K562 (cell line): Measurements from ENCODE around the gene P4HTM. TPM values are rescaled to one million over a fixed set of nuclear protein-coding genes. Genes with fewer than 3 reads are reported as not detected.
A peak's percentile ranks its signal among the peaks of the same experiment; 100 is the strongest.

ENCODE experiments used
- AFF1 ChIP-seq, 2 experiments: fragments of 450-650 bp; IDR thresholded peaks; 2 replicates each; pipeline ENCODE4 v1.6.1; 2018; ENCODE audit warnings: mild to moderate bottlenecking in 2 of 2, low read depth in 1 of 2; ENCODE audit not compliant: partially characterized antibody in 2 of 2
- BRF2 ChIP-seq: IDR thresholded peaks from 3 replicates; pipeline ENCODE4 v1.6.1; 2011; ENCODE audit warnings: borderline replicate concordance, mild to moderate bottlenecking; ENCODE audit not compliant: insufficient read length, insufficient read depth
- CEBPB ChIP-seq: fragments of 450-650 bp; IDR thresholded peaks from 2 replicates; pipeline ENCODE4 v1.6.1; 2016; ENCODE audit warnings: missing genetic modification characterization, missing compliant biosample characterization
- EGR1 ChIP-seq: fragments of 450-650 bp; conservative IDR thresholded peaks from 2 replicates; pipeline ENCODE4 v1.6.1; 2017; ENCODE audit warnings: mild to moderate bottlenecking
- GATA2 ChIP-seq: sonication (generic); formaldehyde crosslinking; IDR thresholded peaks from 2 replicates; pipeline ENCODE4 v1.4.0; 2020; ENCODE audit warnings: mild to moderate bottlenecking, missing genetic modification reagents
- HCFC1 ChIP-seq: IDR thresholded peaks from 2 replicates; pipeline ENCODE4 v1.6.1; 2012; ENCODE audit warnings: low read depth, low read length, improper control_type of control experiment
- HDAC2 ChIP-seq: fragments of 450-650 bp; IDR thresholded peaks from 2 replicates; pipeline ENCODE4 v1.6.1; 2016; ENCODE audit warnings: mild to moderate bottlenecking
- KDM2B ChIP-seq: fragments of 250-450 bp; sonication (Bioruptor Pico); IDR thresholded peaks from 2 replicates; pipeline ENCODE4 v1.8.0; 2021; ENCODE audit warnings: mild to moderate bottlenecking, moderate library complexity
- NCOA1 ChIP-seq: fragments of 450-650 bp; IDR thresholded peaks from 2 replicates; pipeline ENCODE4 v1.6.1; 2016; ENCODE audit warnings: low read depth
- NFIC ChIP-seq: fragments of 450-650 bp; IDR thresholded peaks from 2 replicates; pipeline ENCODE4 v1.6.1; 2017; ENCODE audit warnings: mild to moderate bottlenecking, inconsistent platforms
- PCBP1 ChIP-seq: fragments of 200-400 bp; formaldehyde crosslinking; IDR thresholded peaks from 2 replicates; pipeline ENCODE4 v1.6.1; 2018; ENCODE audit warnings: mild to moderate bottlenecking, low read depth, low read length; ENCODE audit not compliant: poor library complexity, severe bottlenecking
- PRMT5 ChIP-seq: sonication (generic); formaldehyde crosslinking; IDR thresholded peaks from 2 replicates; pipeline ENCODE4 v1.5.0; 2020; ENCODE audit warnings: missing genetic modification reagents
- RBM39 ChIP-seq: fragments of 200-400 bp; formaldehyde crosslinking; optimal IDR thresholded peaks from 2 replicates; pipeline ENCODE3; 2018; ENCODE audit warnings: low read depth, low read length
- TBL1XR1 ChIP-seq, 2 experiments: IDR thresholded peaks; 2 replicates each; pipeline ENCODE4 v1.6.1; 2012; ENCODE audit warnings: improper control_type of control experiment in 2 of 2, low read length in 2 of 2, mild to moderate bottlenecking in 1 of 2
- WHSC1 ChIP-seq: IDR thresholded peaks from one replicate; pipeline ENCODE4 v1.6.1; 2012; ENCODE audit warnings: low read length, control low read depth, inconsistent platforms
- ZC3H11A ChIP-seq: IDR thresholded peaks from 2 replicates; pipeline ENCODE4 v1.6.1; 2012; ENCODE audit warnings: low read depth, low read length, improper control_type of control experiment
- ZFPM2 ChIP-seq: fragments of 250-450 bp; sonication (Bioruptor Pico); IDR thresholded peaks from 2 replicates; pipeline ENCODE4 v1.5.1; 2022; ENCODE audit warnings: mild to moderate bottlenecking
- ZNF146 ChIP-seq: IDR thresholded peaks from one replicate; pipeline ENCODE4 v1.6.1; 2018; ENCODE audit warnings: missing compliant biosample characterization; ENCODE audit not compliant: unreplicated experiment
- ZNF282 ChIP-seq: sonication (generic); formaldehyde crosslinking; IDR thresholded peaks from 2 replicates; pipeline ENCODE4 v1.8.1; 2023; ENCODE audit warnings: missing genetic modification reagents
- polyA plus RNA-seq, 8 experiments: library from polyadenylated mRNA; depleted of rRNA in 4 of 8; stranded (reverse) in 5 of 8; unstranded in 3 of 8; fragments of >200 nt; fragmentation: Nextera tagmentation in 2 of 8; fragmentation: Illumina TruSeq in 1 of 8; extraction: Ambion mirVana in 2 of 8; extraction: Trizol in 1 of 8; gene quantifications; 2 replicates each; pipeline versions ENCODE4 v1.2.1 to v1.2.3, GENCODE V29; 2011 to 2014; ENCODE audit warnings: inconsistent platforms in 1 of 8, missing spikeins in 1 of 8
- total RNA-seq, 7 experiments: library from RNA; depleted of rRNA in 6 of 7; stranded (reverse); fragments of >200 nt in 6 of 7; fragmentation: Illumina TruSeq in 2 of 7; extraction: Trizol in 2 of 7; gene quantifications; 2 replicates each; pipeline versions ENCODE4 v1.2.1 to v1.2.3, GENCODE V29; 2011 to 2021; ENCODE audit warnings: low replicate concordance in 1 of 7
- TF ChIP-seq, protein P1 (sequence below): fragments of 450-650 bp; formaldehyde crosslinking; IDR thresholded peaks from 2 replicates; pipeline ENCODE4 v1.4.0; 2022; ENCODE audit warnings: mild to moderate bottlenecking, moderate library complexity
- TF ChIP-seq, protein P2 (sequence below), 2 experiments: fragments of 450-650 bp in 1 of 2; sonication (generic) in 1 of 2; formaldehyde crosslinking; conservative IDR thresholded peaks; 2 replicates each; pipeline versions ENCODE4 v1.4.0 to v1.8.1; 2020 to 2022; ENCODE audit warnings: mild to moderate bottlenecking in 1 of 2, missing genetic modification reagents in 1 of 2
- TF ChIP-seq, protein P3 (sequence below): fragments of 250-450 bp; sonication (Bioruptor Pico); IDR thresholded peaks from 2 replicates; pipeline ENCODE4 v1.8.0; 2021; ENCODE audit warnings: mild to moderate bottlenecking, moderate library complexity

P4HTM gene
- total and polyA plus RNA-seq, 9 of the 15 experiments (the other 6 are each of a cell fraction or from before 2014, with no cell fraction given) = 0.09 to 0.66 (median 0.25) TPM; not detected in 2

- TF ChIP-seq CEBPB (tag) (no peak), NCOA1 (no peak), GATA2 (CRISPR knock-in tag) (no peak), ZNF146 (CRISPR knock-in tag) (no peak), ZC3H11A (no peak), RBM39 (no peak), ZFPM2 (CRISPR knock-in tag) (no peak), PCBP1 (no peak), TBL1XR1 (IDR thresholded peaks at IDR 0.05; ENCODE audit: low read length in 2 of 2) (peak in 1 of 2 experiments; percentile 70; a peak in 1 of 4 replicates), HCFC1 (peak; percentile 53), HDAC2 (no peak), BRF2 (no peak), WHSC1 (no peak), AFF1 (IDR thresholded peaks at IDR 0.05; ENCODE audit: low read depth in 1 of 2, partially characterized antibody in 2 of 2) (peak in 1 of 2 experiments; percentile 66), KDM2B (CRISPR knock-in tag) (no peak), ZNF282 (CRISPR knock-in tag) (no peak), PRMT5 (no peak), NFIC (peak; percentile 56; the same call in 1 of the 2 replicates), EGR1 (peak; percentile 64)
- TF ChIP-seq, protein P1, sequence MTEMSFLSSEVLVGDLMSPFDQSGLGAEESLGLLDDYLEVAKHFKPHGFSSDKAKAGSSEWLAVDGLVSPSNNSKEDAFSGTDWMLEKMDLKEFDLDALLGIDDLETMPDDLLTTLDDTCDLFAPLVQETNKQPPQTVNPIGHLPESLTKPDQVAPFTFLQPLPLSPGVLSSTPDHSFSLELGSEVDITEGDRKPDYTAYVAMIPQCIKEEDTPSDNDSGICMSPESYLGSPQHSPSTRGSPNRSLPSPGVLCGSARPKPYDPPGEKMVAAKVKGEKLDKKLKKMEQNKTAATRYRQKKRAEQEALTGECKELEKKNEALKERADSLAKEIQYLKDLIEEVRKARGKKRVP (CRISPR knock-in tag) = 0 out of 2 replicates have a peak, but pooled peaks have one; percentile 8
- TF ChIP-seq, protein P2, sequence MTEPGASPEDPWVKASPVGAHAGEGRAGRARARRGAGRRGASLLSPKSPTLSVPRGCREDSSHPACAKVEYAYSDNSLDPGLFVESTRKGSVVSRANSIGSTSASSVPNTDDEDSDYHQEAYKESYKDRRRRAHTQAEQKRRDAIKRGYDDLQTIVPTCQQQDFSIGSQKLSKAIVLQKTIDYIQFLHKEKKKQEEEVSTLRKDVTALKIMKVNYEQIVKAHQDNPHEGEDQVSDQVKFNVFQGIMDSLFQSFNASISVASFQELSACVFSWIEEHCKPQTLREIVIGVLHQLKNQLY (CRISPR knock-in tag; conservative IDR thresholded peaks at IDR 0.05) = no peak
- TF ChIP-seq, protein P3, sequence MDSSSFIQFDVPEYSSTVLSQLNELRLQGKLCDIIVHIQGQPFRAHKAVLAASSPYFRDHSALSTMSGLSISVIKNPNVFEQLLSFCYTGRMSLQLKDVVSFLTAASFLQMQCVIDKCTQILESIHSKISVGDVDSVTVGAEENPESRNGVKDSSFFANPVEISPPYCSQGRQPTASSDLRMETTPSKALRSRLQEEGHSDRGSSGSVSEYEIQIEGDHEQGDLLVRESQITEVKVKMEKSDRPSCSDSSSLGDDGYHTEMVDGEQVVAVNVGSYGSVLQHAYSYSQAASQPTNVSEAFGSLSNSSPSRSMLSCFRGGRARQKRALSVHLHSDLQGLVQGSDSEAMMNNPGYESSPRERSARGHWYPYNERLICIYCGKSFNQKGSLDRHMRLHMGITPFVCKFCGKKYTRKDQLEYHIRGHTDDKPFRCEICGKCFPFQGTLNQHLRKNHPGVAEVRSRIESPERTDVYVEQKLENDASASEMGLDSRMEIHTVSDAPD (CRISPR knock-in tag) = no peak
These were observed 31.3 kb downstream of the P4HTM start (continued) for GRCh38 chr3:49021213-49021812.
